Measurements from ENCODE around the gene SHC1.

The SHC1 gene

GRCh38 chr1:154943649-154944400, 26.7 kb downstream of the SHC1 start:
- Histone ChIP-seq H3K4me3 (no peak overlapping the region), H3K4me1 (peaks cover 97% of the 10 kb centered on the region), H3K36me3 (peaks cover 41% of the 10 kb centered on the region), H3K27me3 (no peaks in the 10 kb centered on the region), H3K9me3 (no peaks in the 10 kb centered on the region), H3K27ac (peak overlapping the region; percentile 86), H3K9ac (peak overlapping the region; percentile 73; the same call in 1 of the 2 replicates), H3K4me2 (peak overlapping the region; percentile 88), H4K20me1 (peaks cover 36% of the 10 kb centered on the region)
- no peak for TF ChIP-seq Cebpa-rat (IDR thresholded peaks at IDR 0.05)

DNA sequence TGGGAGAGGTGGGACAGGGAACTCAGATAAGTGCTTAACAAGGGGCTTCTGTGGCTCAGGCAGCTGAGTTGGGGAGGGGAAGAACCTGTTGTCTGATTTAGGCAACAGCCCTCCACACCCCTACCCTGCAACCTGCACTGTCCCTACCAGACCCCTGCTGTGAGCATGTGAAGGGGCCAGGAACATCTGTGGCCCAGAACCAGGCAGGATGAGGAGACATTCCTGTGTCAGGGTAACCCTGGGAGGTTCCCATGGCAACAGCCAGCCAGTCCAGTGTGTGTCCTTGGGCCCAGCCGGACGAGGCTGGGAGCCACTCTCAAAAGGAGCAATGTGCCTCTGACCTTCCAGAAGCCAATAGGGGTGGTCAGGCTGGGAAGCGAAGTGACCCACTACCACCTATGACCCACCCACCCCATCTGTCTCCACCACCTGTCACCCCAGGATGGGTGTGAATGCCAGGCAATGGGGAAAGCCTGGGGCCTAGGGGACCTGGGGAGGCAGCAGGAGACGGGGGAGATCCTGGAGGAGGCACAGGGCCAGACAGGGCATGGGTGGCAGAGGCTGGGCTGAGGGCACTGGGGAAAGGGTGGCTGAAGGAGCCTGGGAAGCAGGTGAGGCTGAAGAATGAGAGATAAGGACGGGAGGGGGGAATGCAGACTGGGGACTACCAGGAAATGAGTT, 29.1 kb downstream of the SHC1 start:
- Histone ChIP-seq H3K27ac (peak overlapping the region; percentile 86), H3K4me3 (no peak overlapping the region; the same call in 1 of the 2 replicates), H3K9ac (peak overlapping the region; percentile 57), H4K20me1 (peaks cover 15% of the 10 kb centered on the region; the same call in 1 of the 2 replicates), H3K27me3 (no peaks in the 10 kb centered on the region), H3K36me3 (peaks cover 20% of the 10 kb centered on the region), H3K4me2 (peak overlapping the region; percentile 88), H3K4me1 (peaks cover 90% of the 10 kb centered on the region), H3K9me3 (no peaks in the 10 kb centered on the region)
- no peak for TF ChIP-seq Cebpa-rat (IDR thresholded peaks at IDR 0.05)

DNA sequence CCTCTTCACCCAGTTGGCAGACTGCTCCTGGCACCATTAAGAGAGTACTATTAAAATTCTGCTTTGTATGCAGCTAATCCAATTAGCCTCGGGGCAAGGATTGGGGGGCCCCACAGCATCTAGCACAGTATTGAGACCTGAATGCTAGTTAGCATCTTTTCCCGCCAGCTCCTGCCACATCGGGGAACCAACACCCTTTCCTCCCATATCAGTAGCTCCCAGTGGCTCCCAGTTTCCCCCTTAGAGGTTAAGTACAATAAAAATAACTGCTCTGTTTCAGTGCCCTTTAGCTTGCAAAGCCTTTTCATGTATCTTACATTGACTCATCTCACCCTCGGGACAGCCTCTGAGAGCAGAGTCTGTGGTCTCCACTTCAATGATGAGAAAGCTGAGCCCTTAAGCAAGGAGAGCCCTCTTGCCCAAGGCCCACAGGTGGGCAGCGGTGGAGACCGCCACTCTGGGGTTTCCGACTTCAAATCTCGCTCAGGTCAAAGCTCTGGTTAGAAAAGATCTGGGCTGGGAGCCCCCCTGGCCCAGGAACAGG, 29.8 kb downstream of the SHC1 start:
- Histone ChIP-seq H3K36me3 (peaks cover 13% of the 10 kb centered on the region), H3K4me3 (no peak overlapping the region), H3K4me1 (peaks cover 89% of the 10 kb centered on the region), H4K20me1 (peaks cover 9% of the 10 kb centered on the region; the same call in 1 of the 2 replicates), H3K9me3 (no peaks in the 10 kb centered on the region), H3K27ac (peak overlapping the region; percentile 86), H3K9ac (peak overlapping the region; percentile 57; the same call in 1 of the 2 replicates), H3K27me3 (no peaks in the 10 kb centered on the region), H3K4me2 (peak overlapping the region; percentile 88)
- TF ChIP-seq Cebpa-rat (IDR thresholded peaks at IDR 0.05): no peak

DNA sequence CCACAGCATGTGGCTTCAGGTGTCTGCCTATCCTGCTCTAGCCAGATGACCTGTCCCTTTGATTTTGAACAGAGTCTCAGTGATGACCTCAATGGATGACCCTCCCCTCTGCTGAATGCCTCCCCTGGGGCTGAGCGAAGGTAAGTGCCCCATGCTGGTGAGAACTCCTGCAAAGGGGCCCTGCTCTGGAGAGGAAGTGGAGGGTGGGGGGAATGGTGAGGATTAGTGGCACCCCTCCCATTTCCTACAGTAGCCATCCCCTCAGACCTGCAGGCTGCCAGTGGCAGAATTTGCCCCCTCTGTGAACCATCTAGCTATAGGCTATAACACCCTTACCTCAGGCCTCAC, 30.4 kb downstream of the SHC1 start:
- Histone ChIP-seq H3K4me1 (peaks cover 89% of the 10 kb centered on the region), H3K4me3 (no peak overlapping the region), H3K9ac (no peak overlapping the region), H3K36me3 (peaks cover 7% of the 10 kb centered on the region), H3K9me3 (no peaks in the 10 kb centered on the region), H3K27me3 (no peaks in the 10 kb centered on the region), H3K4me2 (peak overlapping the region; percentile 88), H3K27ac (peak overlapping the region; percentile 86), H4K20me1 (peaks cover 4% of the 10 kb centered on the region; the same call in 1 of the 2 replicates)
- no peak for TF ChIP-seq Cebpa-rat (IDR thresholded peaks at IDR 0.05)

- Histone ChIP-seq H3K4me1 (peaks cover 83% of the 10 kb centered on the region), H3K36me3 (no peaks in the 10 kb centered on the region), H4K20me1 (no peaks in the 10 kb centered on the region), H3K27ac (peak overlapping the region; percentile 98), H3K4me3 (no peak overlapping the region), H3K27me3 (no peaks in the 10 kb centered on the region), H3K9me3 (no peaks in the 10 kb centered on the region), H3K4me2 (peak overlapping the region; percentile 88), H3K9ac (0 out of 2 replicates have a peak overlapping the region, but pooled peaks have one; percentile 94)
- no peak for TF ChIP-seq Cebpa-rat (IDR thresholded peaks at IDR 0.05)
These were observed 31.7 kb downstream of the SHC1 start for GRCh38 chr1:154938604-154939399.

GRCh38 chr1:154937988-154938386, 32.6 kb downstream of the SHC1 start:
- Histone ChIP-seq H3K36me3 (no peaks in the 10 kb centered on the region), H3K9me3 (no peaks in the 10 kb centered on the region), H3K4me2 (peak overlapping the region; percentile 88), H3K4me3 (peak overlapping the region; percentile 76), H3K4me1 (peaks cover 75% of the 10 kb centered on the region), H3K27ac (peak overlapping the region; percentile 98), H4K20me1 (no peaks in the 10 kb centered on the region), H3K27me3 (no peaks in the 10 kb centered on the region), H3K9ac (peak overlapping the region; percentile 94)
- no peak for TF ChIP-seq Cebpa-rat (IDR thresholded peaks at IDR 0.05)

DNA sequence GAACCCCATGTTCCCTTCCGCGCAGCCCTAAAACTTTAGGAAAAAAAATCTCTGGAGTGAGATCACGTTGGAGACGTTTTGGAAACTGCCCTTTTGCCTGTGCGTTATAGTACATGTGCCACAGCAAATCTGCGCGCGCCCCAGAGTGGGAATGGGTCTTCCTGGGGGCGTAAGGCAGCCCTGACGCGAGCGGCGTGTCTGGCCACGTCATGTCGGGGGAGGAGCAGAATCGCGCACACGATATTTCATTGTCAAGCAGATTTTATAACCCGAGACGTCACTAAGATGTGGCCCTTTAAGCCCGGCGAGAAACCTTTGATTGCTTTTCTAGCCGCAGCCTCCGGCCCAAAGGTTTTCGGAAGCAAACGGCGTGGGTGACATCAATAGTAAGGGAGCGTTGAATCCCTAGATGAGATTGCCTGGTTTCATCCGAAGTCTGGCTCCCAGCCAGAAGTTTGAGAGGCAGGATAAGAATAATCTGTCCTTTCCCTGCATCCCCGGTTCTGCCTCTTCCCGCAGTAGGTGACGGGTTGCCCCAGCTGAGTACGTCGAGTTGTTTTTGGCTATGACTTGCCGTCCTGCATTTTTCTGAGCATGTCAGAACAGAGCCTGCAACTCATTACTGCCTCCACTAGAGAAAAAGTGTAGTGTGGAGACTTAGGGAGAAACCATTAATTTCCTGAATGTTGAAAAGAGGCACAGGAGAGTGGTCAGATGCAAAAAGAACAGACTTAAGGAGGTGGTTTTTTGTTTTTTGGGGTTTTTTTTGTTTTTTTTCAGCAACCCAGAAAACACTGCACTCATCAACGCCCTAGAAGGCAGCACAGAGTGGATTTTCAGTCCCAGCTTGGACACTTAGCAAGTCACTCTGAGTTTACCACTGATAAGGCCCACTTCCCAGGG, 33.2 kb downstream of the SHC1 start:
- Histone ChIP-seq H3K27ac (peak overlapping the region; percentile 98), H3K4me2 (peak overlapping the region; percentile 88), H4K20me1 (no peaks in the 10 kb centered on the region), H3K9ac (peak overlapping the region; percentile 94), H3K27me3 (no peaks in the 10 kb centered on the region), H3K4me3 (peak overlapping the region; percentile 76), H3K36me3 (peaks cover 3% of the 10 kb centered on the region), H3K4me1 (peaks cover 68% of the 10 kb centered on the region), H3K9me3 (no peaks in the 10 kb centered on the region)
- TF ChIP-seq Cebpa-rat (IDR thresholded peaks at IDR 0.05): no peak

DNA sequence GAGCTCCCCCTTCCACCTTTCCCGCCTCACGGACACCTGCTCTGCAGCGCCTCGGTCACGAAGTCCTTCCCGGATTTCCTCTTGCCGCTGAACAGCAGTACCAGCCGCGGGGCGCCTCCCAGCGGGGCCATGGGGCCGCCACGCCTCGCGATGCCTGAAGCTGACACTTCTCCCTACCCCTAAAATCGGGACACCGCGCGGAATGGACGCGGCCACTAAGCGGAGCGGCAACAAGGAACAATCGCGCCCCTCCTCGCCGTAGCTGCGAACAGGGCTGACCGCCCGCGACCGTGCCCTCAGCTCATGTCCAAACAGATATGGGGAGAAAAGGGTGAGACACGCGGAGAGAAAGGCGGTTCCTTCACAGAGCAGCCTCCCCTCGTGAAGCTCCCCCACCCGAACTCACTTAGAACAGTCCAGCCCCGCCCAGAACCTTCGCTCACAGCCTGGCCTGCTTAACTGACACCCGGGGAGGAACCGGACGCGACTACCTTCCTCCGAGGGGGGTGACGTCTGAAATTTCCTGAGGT, 33.9 kb downstream of the SHC1 start, which contains the start of gene PMVK:
PMVK (minus strand) TSS at position 165 of the 530 bp plus-strand sequence; CDS start at position 131, 34 bp downstream.
- Histone ChIP-seq H3K27ac (peak within 1 kb of the TSS; percentile 98), H3K4me3 (peak within 1 kb of the TSS; percentile 76), H3K4me2 (peak within 1 kb of the TSS; percentile 88), H3K9me3 (no peaks in the 10 kb centered on the region), H3K27me3 (no peaks in the 10 kb centered on the region), H4K20me1 (no peaks in the 10 kb centered on the region), H3K9ac (peak within 1 kb of the TSS; percentile 94), H3K36me3 (peaks cover 10% of the 10 kb centered on the region), H3K4me1 (peaks cover 61% of the 10 kb centered on the region)
- no peak for TF ChIP-seq Cebpa-rat (IDR thresholded peaks at IDR 0.05)

Measured in BLaER1 (cell line).